HG03354 (cell line): ENCODE data around the gene SCAF1.

ENCODE experiments used
- ATAC-seq: cut with Tn5 transposase; IDR thresholded peaks from one replicate; pipeline ENCODE4 v1.9.1; 2021; ENCODE audit warnings: mild to moderate bottlenecking; ENCODE audit not compliant: unreplicated experiment, poor library complexity, severe bottlenecking

Gene SCAF1

GRCh38 chr19:49642492-49643035 lies 555 bp downstream of the SCAF1 start:
- no peak for ATAC-seq

GRCh38 chr19:49643466-49643865 lies 1.5 kb downstream of the SCAF1 start:
- no peak for ATAC-seq

- ATAC-seq: no peak
These were observed 3.6 kb downstream of the SCAF1 start for GRCh38 chr19:49645592-49645991.

- ATAC-seq: no peak
These were observed 4.0 kb downstream of the SCAF1 start for GRCh38 chr19:49645995-49646394.

GRCh38 chr19:49646586-49646985 lies 4.6 kb downstream of the SCAF1 start:
- no peak for ATAC-seq

GRCh38 chr19:49651029-49651819 lies 9.2 kb downstream of the SCAF1 start:
- no peak for ATAC-seq

GRCh38 chr19:49651820-49652550 lies 10.0 kb downstream of the SCAF1 start:
- no peak for ATAC-seq

GRCh38 chr19:49652551-49653465 lies 10.8 kb downstream of the SCAF1 start:
- ATAC-seq: no peak

- no peak for ATAC-seq
These were observed 11.4 kb downstream of the SCAF1 start for GRCh38 chr19:49653466-49653806.

- ATAC-seq: no peak
These were observed 12.6 kb downstream of the SCAF1 start for GRCh38 chr19:49654581-49654980.

- no peak for ATAC-seq
These were observed 13.8 kb downstream of the SCAF1 start for GRCh38 chr19:49655570-49656455.

GRCh38 chr19:49656456-49657109 lies 14.6 kb downstream of the SCAF1 start:
- no peak for ATAC-seq

GRCh38 chr19:49657493-49658138 lies 15.6 kb downstream of the SCAF1 start:
- ATAC-seq: no peak

- no peak for ATAC-seq
These were observed 16.1 kb downstream of the SCAF1 start for GRCh38 chr19:49658139-49658517.

GRCh38 chr19:49658566-49659442 lies 16.8 kb downstream of the SCAF1 start:
- ATAC-seq: no peak

GRCh38 chr19:49660338-49660961 lies 18.4 kb downstream of the SCAF1 start:
- ATAC-seq: no peak

GRCh38 chr19:49662011-49662410 lies 20.0 kb downstream of the SCAF1 start:
- ATAC-seq: no peak
